ENCODE measurements around the gene HKDC1.

Gene HKDC1

DNA sequence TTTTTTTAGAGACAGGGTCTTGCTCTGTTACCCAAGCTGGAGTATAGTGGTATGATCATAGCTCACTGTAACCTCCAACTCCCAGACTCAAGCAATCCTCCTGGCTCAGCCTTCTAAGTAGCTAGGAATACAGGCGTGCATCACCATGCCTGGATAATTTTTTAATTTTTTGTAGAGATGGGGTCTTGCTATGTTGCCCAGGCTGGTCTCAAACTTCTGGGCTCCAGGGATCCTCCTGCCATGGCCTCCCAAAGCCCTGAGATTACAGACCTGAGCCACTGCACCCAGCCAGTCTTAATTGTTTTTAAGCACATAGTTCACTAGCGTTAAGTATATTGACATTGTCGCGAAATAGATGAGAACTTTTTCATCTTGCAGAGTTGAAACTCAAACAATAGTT is 38.1 kb upstream of the HKDC1 start:
- Histone ChIP-seq H3K4me1 (ENCODE audit: control insufficient read depth, insufficient read depth, low read length) (no peaks in the 10 kb centered on the region), H3K36me3 (ENCODE audit: control insufficient read depth in 2 of 2, insufficient read depth in 1 of 2, low read length in 2 of 2) (peaks cover 11 to 32% of the 10 kb centered on the region in 2 experiments; a peak in 2 of 3 replicates), H3K4me3 (ENCODE audit: low read depth, low read length) (no peak overlapping the region), H3K27ac (ENCODE audit: extremely low read depth, low read depth, low read length) (no peak overlapping the region), H3K9me3 (ENCODE audit: control insufficient read depth, insufficient read depth, low read depth, low read length) (no peaks in the 10 kb centered on the region)
- ChIA-PET CTCF (no interaction called here), POLR2A (no interaction called here)
- TF ChIP-seq ZNF121 (tag by site-specific recombination; IDR thresholded peaks at IDR 0.05) (peak; percentile 66; the same call in 1 of the 2 replicates), ZNF561 (tag by site-specific recombination; IDR thresholded peaks at IDR 0.05; ENCODE audit: borderline replicate concordance) (no peak)

DNA sequence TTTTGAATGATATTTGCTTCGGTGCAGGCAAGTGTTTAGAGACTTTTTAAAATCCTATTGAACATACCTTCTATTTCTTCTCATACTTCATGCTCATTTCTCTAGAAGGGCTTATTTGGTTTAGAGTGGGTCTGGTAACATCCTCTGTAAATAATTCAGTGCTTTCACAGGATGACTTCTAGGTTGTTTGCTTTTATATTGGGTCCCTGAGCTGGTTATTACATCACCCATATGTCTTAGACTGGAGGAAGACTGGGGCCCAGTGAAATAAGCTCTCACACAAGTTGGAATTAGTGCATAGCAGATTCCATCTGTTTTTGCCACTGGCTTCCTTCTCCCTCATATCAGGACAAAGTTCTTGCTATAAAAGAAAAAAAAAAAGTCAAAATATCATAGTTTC is 33.6 kb upstream of the HKDC1 start:
- Histone ChIP-seq H3K4me1 (ENCODE audit: control insufficient read depth, insufficient read depth, low read length) (no peaks in the 10 kb centered on the region), H3K4me3 (ENCODE audit: low read depth, low read length) (no peak overlapping the region), H3K9me3 (ENCODE audit: control insufficient read depth, insufficient read depth, low read depth, low read length) (no peaks in the 10 kb centered on the region), H3K27ac (ENCODE audit: extremely low read depth, low read depth, low read length) (no peak overlapping the region), H3K36me3 (ENCODE audit: control insufficient read depth in 2 of 2, insufficient read depth in 1 of 2, low read length in 2 of 2) (peaks cover 26 to 63% of the 10 kb centered on the region in 2 experiments)
- CTCF ChIA-PET, result interaction anchor here (0.6 to 1.2 kb wide), 3 partner anchors 9 to 26 kb away, joined by 3 to 4 read pairs (median 3); no protein-coding TSS in a partner anchor
- no peak for TF ChIP-seq ZNF658 (tag by site-specific recombination; IDR thresholded peaks at IDR 0.05)
- TF ChIP-seq ZNF184 (tag by site-specific recombination; IDR thresholded peaks at IDR 0.05), result no peak
- no peak for TF ChIP-seq PRDM1 (tag by site-specific recombination; IDR thresholded peaks at IDR 0.05)
- TF ChIP-seq ZNF660 (tag by site-specific recombination; IDR thresholded peaks at IDR 0.05), result no peak
- TF ChIP-seq ZEB2 (tag by site-specific recombination; IDR thresholded peaks at IDR 0.05), result no peak
- TF ChIP-seq, protein P1, sequence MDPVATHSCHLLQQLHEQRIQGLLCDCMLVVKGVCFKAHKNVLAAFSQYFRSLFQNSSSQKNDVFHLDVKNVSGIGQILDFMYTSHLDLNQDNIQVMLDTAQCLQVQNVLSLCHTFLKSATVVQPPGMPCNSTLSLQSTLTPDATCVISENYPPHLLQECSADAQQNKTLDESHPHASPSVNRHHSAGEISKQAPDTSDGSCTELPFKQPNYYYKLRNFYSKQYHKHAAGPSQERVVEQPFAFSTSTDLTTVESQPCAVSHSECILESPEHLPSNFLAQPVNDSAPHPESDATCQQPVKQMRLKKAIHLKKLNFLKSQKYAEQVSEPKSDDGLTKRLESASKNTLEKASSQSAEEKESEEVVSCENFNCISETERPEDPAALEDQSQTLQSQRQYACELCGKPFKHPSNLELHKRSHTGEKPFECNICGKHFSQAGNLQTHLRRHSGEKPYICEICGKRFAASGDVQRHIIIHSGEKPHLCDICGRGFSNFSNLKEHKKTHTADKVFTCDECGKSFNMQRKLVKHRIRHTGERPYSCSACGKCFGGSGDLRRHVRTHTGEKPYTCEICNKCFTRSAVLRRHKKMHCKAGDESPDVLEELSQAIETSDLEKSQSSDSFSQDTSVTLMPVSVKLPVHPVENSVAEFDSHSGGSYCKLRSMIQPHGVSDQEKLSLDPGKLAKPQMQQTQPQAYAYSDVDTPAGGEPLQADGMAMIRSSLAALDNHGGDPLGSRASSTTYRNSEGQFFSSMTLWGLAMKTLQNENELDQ (tag by site-specific recombination; IDR thresholded peaks at IDR 0.05; ENCODE audit: low read depth), result no peak
- TF ChIP-seq, protein P2, sequence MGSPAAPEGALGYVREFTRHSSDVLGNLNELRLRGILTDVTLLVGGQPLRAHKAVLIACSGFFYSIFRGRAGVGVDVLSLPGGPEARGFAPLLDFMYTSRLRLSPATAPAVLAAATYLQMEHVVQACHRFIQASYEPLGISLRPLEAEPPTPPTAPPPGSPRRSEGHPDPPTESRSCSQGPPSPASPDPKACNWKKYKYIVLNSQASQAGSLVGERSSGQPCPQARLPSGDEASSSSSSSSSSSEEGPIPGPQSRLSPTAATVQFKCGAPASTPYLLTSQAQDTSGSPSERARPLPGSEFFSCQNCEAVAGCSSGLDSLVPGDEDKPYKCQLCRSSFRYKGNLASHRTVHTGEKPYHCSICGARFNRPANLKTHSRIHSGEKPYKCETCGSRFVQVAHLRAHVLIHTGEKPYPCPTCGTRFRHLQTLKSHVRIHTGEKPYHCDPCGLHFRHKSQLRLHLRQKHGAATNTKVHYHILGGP (tag by site-specific recombination; IDR thresholded peaks at IDR 0.05), result peak; percentile 52; the same call in 1 of the 2 replicates
- POLR2A ChIA-PET, result no interaction called here

DNA sequence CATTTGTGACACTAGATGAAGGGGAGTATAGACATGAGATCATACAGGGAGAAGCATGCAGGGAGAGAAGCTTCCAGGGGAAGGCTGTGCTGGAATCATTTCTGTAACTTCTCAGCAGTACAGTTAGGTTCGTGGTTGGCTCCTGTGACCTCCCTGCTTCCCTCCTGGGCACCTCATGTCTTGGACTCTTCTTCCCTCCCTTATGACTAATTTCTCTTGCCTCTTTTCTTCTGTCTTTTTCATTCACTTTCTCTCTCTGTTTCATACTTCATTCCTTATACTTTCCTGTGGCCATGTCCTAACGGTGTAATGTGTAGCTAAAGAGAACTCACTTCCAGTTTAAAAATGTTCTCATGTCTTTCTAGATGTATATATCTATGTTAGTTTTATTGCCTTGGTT is 19.1 kb upstream of the HKDC1 start:
- no peak for TF ChIP-seq ZNF837 (tag by site-specific recombination; IDR thresholded peaks at IDR 0.05)
- no peak for TF ChIP-seq ZNF121 (tag by site-specific recombination; IDR thresholded peaks at IDR 0.05)
- TF ChIP-seq WT1 (tag by site-specific recombination; IDR thresholded peaks at IDR 0.05), result 0 out of 2 replicates have a peak, but pooled peaks have one; percentile 39
- no peak for TF ChIP-seq ZNF391 (tag by site-specific recombination; IDR thresholded peaks at IDR 0.05; ENCODE audit: borderline replicate concordance, low read depth)
- peak; percentile 93 for TF ChIP-seq ZNF394 (tag by site-specific recombination; IDR thresholded peaks at IDR 0.05; ENCODE audit: borderline replicate concordance)
- TF ChIP-seq ZNF366 (tag by site-specific recombination; conservative IDR thresholded peaks at IDR 0.05), result peak; percentile 37; the same call in 1 of the 2 replicates
- TF ChIP-seq, protein P3, sequence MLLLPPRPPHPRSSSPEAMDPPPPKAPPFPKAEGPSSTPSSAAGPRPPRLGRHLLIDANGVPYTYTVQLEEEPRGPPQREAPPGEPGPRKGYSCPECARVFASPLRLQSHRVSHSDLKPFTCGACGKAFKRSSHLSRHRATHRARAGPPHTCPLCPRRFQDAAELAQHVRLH (tag by site-specific recombination; IDR thresholded peaks at IDR 0.05), result no peak
- TF ChIP-seq, protein P4, sequence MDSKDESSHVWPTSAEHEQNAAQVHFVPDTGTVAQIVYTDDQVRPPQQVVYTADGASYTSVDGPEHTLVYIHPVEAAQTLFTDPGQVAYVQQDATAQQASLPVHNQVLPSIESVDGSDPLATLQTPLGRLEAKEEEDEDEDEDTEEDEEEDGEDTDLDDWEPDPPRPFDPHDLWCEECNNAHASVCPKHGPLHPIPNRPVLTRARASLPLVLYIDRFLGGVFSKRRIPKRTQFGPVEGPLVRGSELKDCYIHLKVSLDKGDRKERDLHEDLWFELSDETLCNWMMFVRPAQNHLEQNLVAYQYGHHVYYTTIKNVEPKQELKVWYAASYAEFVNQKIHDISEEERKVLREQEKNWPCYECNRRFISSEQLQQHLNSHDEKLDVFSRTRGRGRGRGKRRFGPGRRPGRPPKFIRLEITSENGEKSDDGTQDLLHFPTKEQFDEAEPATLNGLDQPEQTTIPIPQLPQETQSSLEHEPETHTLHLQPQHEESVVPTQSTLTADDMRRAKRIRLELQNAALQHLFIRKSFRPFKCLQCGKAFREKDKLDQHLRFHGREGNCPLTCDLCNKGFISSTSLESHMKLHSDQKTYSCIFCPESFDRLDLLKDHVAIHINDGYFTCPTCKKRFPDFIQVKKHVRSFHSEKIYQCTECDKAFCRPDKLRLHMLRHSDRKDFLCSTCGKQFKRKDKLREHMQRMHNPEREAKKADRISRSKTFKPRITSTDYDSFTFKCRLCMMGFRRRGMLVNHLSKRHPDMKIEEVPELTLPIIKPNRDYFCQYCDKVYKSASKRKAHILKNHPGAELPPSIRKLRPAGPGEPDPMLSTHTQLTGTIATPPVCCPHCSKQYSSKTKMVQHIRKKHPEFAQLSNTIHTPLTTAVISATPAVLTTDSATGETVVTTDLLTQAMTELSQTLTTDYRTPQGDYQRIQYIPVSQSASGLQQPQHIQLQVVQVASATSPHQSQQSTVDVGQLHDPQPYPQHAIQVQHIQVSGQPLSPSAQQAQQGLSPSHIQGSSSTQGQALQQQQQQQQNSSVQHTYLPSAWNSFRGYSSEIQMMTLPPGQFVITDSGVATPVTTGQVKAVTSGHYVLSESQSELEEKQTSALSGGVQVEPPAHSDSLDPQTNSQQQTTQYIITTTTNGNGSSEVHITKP (tag by site-specific recombination; IDR thresholded peaks at IDR 0.05), result peak; percentile 54
- TF ChIP-seq ZNF132 (tag by site-specific recombination; IDR thresholded peaks at IDR 0.05; ENCODE audit: borderline replicate concordance), result no peak
- peak; percentile 84 for TF ChIP-seq PRDM1 (tag by site-specific recombination; IDR thresholded peaks at IDR 0.05)
- TF ChIP-seq ZNF501 (tag by site-specific recombination; IDR thresholded peaks at IDR 0.05), result no peak
- Histone ChIP-seq H3K36me3 (ENCODE audit: control insufficient read depth in 2 of 2, insufficient read depth in 1 of 2, low read length in 2 of 2) (peaks cover 39 to 61% of the 10 kb centered on the region in 2 experiments), H3K9me3 (ENCODE audit: control insufficient read depth, insufficient read depth, low read depth, low read length) (no peaks in the 10 kb centered on the region), H3K4me1 (ENCODE audit: control insufficient read depth, insufficient read depth, low read length) (no peaks in the 10 kb centered on the region), H3K27ac (ENCODE audit: extremely low read depth, low read depth, low read length) (no peak overlapping the region), H3K4me3 (ENCODE audit: low read depth, low read length) (no peak overlapping the region)
- CTCF ChIA-PET, result interaction anchor here (0.7 to 1.1 kb wide), 2 partner anchors 11 to 14 kb away, joined by 4 to 5 read pairs; no protein-coding TSS in a partner anchor
- POLR2A ChIA-PET, result interaction anchor here (0.7 kb wide), 2 partner anchors 11 to 246 kb away, joined by 3 read pairs; no protein-coding TSS in a partner anchor
